Caco-2 (cell line): ENCODE data around the gene CPM. TPM values are rescaled to one million over a fixed set of nuclear protein-coding genes. Genes with fewer than 3 reads are reported as not detected.

Experiments
- BruUV-seq: library from RNA; stranded (reverse); fragments of 400-500 nt; replicated peaks from 2 replicates; lab custom pipeline; 2021; lab: Mats Ljungman, UMichigan
- CTCF ChIA-PET: fragments of 300-600 bp; sonication (Branson Sonifier 250); formaldehyde crosslinking; loops from one replicate; lab custom pipeline; 2022; ENCODE audit warnings: antibody characterized with exemption; lab: Charles Lee
- POLR2A ChIA-PET: fragments of 300-600 bp; sonication (Branson Sonifier 250); formaldehyde crosslinking; loops from one replicate; lab custom pipeline; 2022; ENCODE audit warnings: antibody characterized with exemption; lab: Charles Lee
- DNase-seq, 2 experiments: peaks; one replicate each; pipeline versions ENCODE4 v3.0.0 to v3.0.0-alpha.2; 2020 to 2022
- H3K27me3 ChIP-seq: replicated peaks from 2 replicates; pipeline ENCODE4 v1.6.0; 2011; ENCODE audit warnings: low read length; ENCODE audit not compliant: control insufficient read depth, insufficient read depth
- H3K36me3 ChIP-seq: 2 replicates; pipeline ENCODE4 v1.5.1; 2011; ENCODE audit warnings: low read length; ENCODE audit not compliant: control insufficient read depth, insufficient read depth
- H3K4me1 ChIP-seq: fragments of 250-450 bp; sonication (Bioruptor Pico); 2 replicates; pipeline ENCODE4 v1.5.1; 2020; ENCODE audit warnings: mild to moderate bottlenecking
- H3K4me3 ChIP-seq: 2 replicates; pipeline ENCODE4 v1.5.1; 2011; ENCODE audit warnings: low read depth, mild to moderate bottlenecking, control low read depth, low read length
- H3K9me3 ChIP-seq: fragments of 250-450 bp; sonication (Bioruptor Pico); 2 replicates; pipeline ENCODE4 v1.5.1; 2020; ENCODE audit warnings: mild to moderate bottlenecking, moderate library complexity
- H3K27ac Mint-ChIP-seq: one replicate; pipeline ENCODE4 v1.8.0; 2022; ENCODE audit warnings: mixed read lengths; ENCODE audit not compliant: unreplicated experiment
- H3K27me3 Mint-ChIP-seq: one replicate; pipeline ENCODE4 v1.8.0; 2022; ENCODE audit warnings: mixed read lengths; ENCODE audit not compliant: insufficient read depth, unreplicated experiment
- H3K36me3 Mint-ChIP-seq: one replicate; pipeline ENCODE4 v1.8.0; 2022; ENCODE audit warnings: mild to moderate bottlenecking, mixed read lengths; ENCODE audit not compliant: insufficient read depth, unreplicated experiment
- H3K4me1 Mint-ChIP-seq: one replicate; pipeline ENCODE4 v1.8.0; 2022; ENCODE audit warnings: low read depth, mixed read lengths; ENCODE audit not compliant: unreplicated experiment
- H3K4me3 Mint-ChIP-seq: one replicate; pipeline ENCODE4 v1.8.0; 2022; ENCODE audit warnings: mild to moderate bottlenecking, moderate library complexity, mixed read lengths; ENCODE audit not compliant: unreplicated experiment
- H3K9me3 Mint-ChIP-seq: one replicate; pipeline ENCODE4 v1.8.0; 2022; ENCODE audit warnings: mixed read lengths; ENCODE audit not compliant: unreplicated experiment
- CTCF ChIP-seq, 2 experiments: fragments of 200-600 bp in 1 of 2; IDR thresholded peaks; 1 replicate in 1 of 2; 2 replicates in 1 of 2; pipeline versions ENCODE4 v1.5.1 to v1.8.0; 2011 to 2022; ENCODE audit warnings: antibody characterized with exemption in 1 of 2, control low read depth in 1 of 2, inconsistent platforms in 1 of 2, low read depth in 1 of 2, low read length in 1 of 2, mild to moderate bottlenecking in 1 of 2, moderate library complexity in 1 of 2; ENCODE audit not compliant: insufficient read depth in 1 of 2, severe bottlenecking in 1 of 2, unreplicated experiment in 1 of 2
- intact Hi-C: fragments of 100-400 bp; cut with micrococcal nuclease; formaldehyde crosslinking; loops from one replicate; pipeline ENCODE4 v1.10.0; 2022; ENCODE audit not compliant: unreplicated experiment
- total RNA-seq: library from RNA; stranded (reverse); gene quantifications from 2 replicates; pipeline ENCODE4 v1.2.3, GENCODE V29; 2022

The CPM gene
- total RNA-seq, 1 experiment from 2014 or later = 8.2 TPM

GRCh38 chr12:68868043-68868790, 64.8 kb downstream of the CPM start:
- no peaks in the 10 kb centered on the region for H3K36me3 Mint-ChIP-seq
- no peaks in the 10 kb centered on the region for H3K4me1 ChIP-seq
- no peaks in the 10 kb centered on the region for H3K27me3 Mint-ChIP-seq
- ChIA-PET POLR2A (no interaction called here), CTCF (interaction anchor here (0.6 kb wide), 1 partner anchor 10 kb away, joined by 3 read pairs; no protein-coding TSS in a partner anchor)
- intact Hi-C loops = no loop called here
- H3K27me3 ChIP-seq = no peaks in the 10 kb centered on the region
- no peak overlapping the region for H3K4me3 ChIP-seq
- no peaks in the 10 kb centered on the region for H3K4me1 Mint-ChIP-seq
- no peak overlapping the region for H3K27ac Mint-ChIP-seq
- no peak for TF ChIP-seq CTCF (IDR thresholded peaks at IDR 0.05; ENCODE audit: insufficient read depth in 1 of 2, low read depth in 1 of 2, low read length in 1 of 2, severe bottlenecking in 1 of 2, unreplicated experiment in 1 of 2)
- no peaks in the 10 kb centered on the region for H3K9me3 ChIP-seq
- BruUV-seq = no TSS peak
- H3K4me3 Mint-ChIP-seq = no peak overlapping the region
- no peak for DNase-seq
- no peaks in the 10 kb centered on the region for H3K9me3 Mint-ChIP-seq
- H3K36me3 ChIP-seq = no peaks in the 10 kb centered on the region

- POLR2A ChIA-PET = interaction anchor here (0.6 kb wide), 1 partner anchor 31 kb away, joined by 4 read pairs; no protein-coding TSS in a partner anchor
- no peak for DNase-seq
- H3K27ac Mint-ChIP-seq = no peak overlapping the region
These were observed 65.4 kb downstream of the CPM start for GRCh38 chr12:68867606-68868005.

GRCh38 chr12:68866950-68867349, 66.0 kb downstream of the CPM start:
- Mint-ChIP-seq H3K27ac (no peak overlapping the region), H3K4me1 (no peaks in the 10 kb centered on the region), H3K9me3 (no peaks in the 10 kb centered on the region), H3K4me3 (no peak overlapping the region), H3K36me3 (no peaks in the 10 kb centered on the region), H3K27me3 (no peaks in the 10 kb centered on the region)
- DNase-seq = no peak
- Histone ChIP-seq H3K9me3 (no peaks in the 10 kb centered on the region), H3K36me3 (no peaks in the 10 kb centered on the region), H3K27me3 (no peaks in the 10 kb centered on the region), H3K4me1 (no peaks in the 10 kb centered on the region), H3K4me3 (no peak overlapping the region)
- no peak for TF ChIP-seq CTCF (IDR thresholded peaks at IDR 0.05; ENCODE audit: insufficient read depth in 1 of 2, low read depth in 1 of 2, low read length in 1 of 2, severe bottlenecking in 1 of 2, unreplicated experiment in 1 of 2)
- intact Hi-C loops = no loop called here
- no TSS peak for BruUV-seq
- ChIA-PET CTCF (no interaction called here), POLR2A (interaction anchor here (0.6 kb wide), 1 partner anchor 30 kb away, joined by 4 read pairs; no protein-coding TSS in a partner anchor)

More at GRCh38 chr12:68867606-68868005, 65.4 kb downstream of the CPM start:
- Histone ChIP-seq H3K9me3 (no peaks in the 10 kb centered on the region), H3K4me1 (no peaks in the 10 kb centered on the region), H3K36me3 (no peaks in the 10 kb centered on the region), H3K4me3 (no peak overlapping the region), H3K27me3 (no peaks in the 10 kb centered on the region)
- H3K4me3 Mint-ChIP-seq = no peak overlapping the region
- H3K27me3 Mint-ChIP-seq = no peaks in the 10 kb centered on the region
- intact Hi-C loops = no loop called here
- no peaks in the 10 kb centered on the region for H3K4me1 Mint-ChIP-seq
- no peaks in the 10 kb centered on the region for H3K9me3 Mint-ChIP-seq
- no peak for TF ChIP-seq CTCF (IDR thresholded peaks at IDR 0.05; ENCODE audit: insufficient read depth in 1 of 2, low read depth in 1 of 2, low read length in 1 of 2, severe bottlenecking in 1 of 2, unreplicated experiment in 1 of 2)
- CTCF ChIA-PET = no interaction called here
- BruUV-seq = no TSS peak
- H3K36me3 Mint-ChIP-seq = no peaks in the 10 kb centered on the region
